Measurements from ENCODE around the gene USP10.
"Not testable (repeated sequence)": the region's sequence is repeated elsewhere in the genome, so short reads cannot be mapped to it uniquely, and the experiment has no call there.

USP10 gene

GRCh38 chr16:84673203-84673535 lies 26.6 kb upstream of the USP10 start:
- DNase-seq (ENCODE audit: low spot score) = no peak

- DNase-seq (ENCODE audit: low spot score) = peak; percentile 27
Observed at GRCh38 chr16:84673561-84673960, 26.2 kb upstream of the USP10 start.

- no peak for DNase-seq (ENCODE audit: low spot score)
Observed at GRCh38 chr16:84675423-84675822, 24.4 kb upstream of the USP10 start.

GRCh38 chr16:84675884-84676283 lies 23.9 kb upstream of the USP10 start:
- DNase-seq (ENCODE audit: low spot score) = no peak

GRCh38 chr16:84677017-84677803 lies 22.6 kb upstream of the USP10 start:
- DNase-seq (ENCODE audit: low spot score) = no peak

- no peak for DNase-seq (ENCODE audit: low spot score)
Observed at GRCh38 chr16:84677849-84678248, 22.0 kb upstream of the USP10 start.

- no peak for DNase-seq (ENCODE audit: low spot score)
Observed at GRCh38 chr16:84678541-84678940, 21.3 kb upstream of the USP10 start.

GRCh38 chr16:84680165-84680842 lies 19.5 kb upstream of the USP10 start:
- DNase-seq (ENCODE audit: low spot score) = no peak

- DNase-seq (ENCODE audit: low spot score) = no peak
Observed at GRCh38 chr16:84680843-84681629, 18.8 kb upstream of the USP10 start.

- DNase-seq (ENCODE audit: low spot score) = no peak
Observed at GRCh38 chr16:84683691-84684591, 15.9 kb upstream of the USP10 start.

GRCh38 chr16:84684592-84684965 lies 15.2 kb upstream of the USP10 start:
- no peak for DNase-seq (ENCODE audit: low spot score)

- no peak for DNase-seq (ENCODE audit: low spot score)
Observed at GRCh38 chr16:84685210-84685609, 14.6 kb upstream of the USP10 start.

- peak; percentile 43 for DNase-seq (ENCODE audit: low spot score)
Observed at GRCh38 chr16:84686707-84687298, 13.0 kb upstream of the USP10 start.

GRCh38 chr16:84687715-84688114 lies 12.1 kb upstream of the USP10 start:
- DNase-seq (ENCODE audit: low spot score) = peak; percentile 63

GRCh38 chr16:84688163-84688562 lies 11.6 kb upstream of the USP10 start:
- not testable (repeated sequence) for DNase-seq (ENCODE audit: low spot score)

- DNase-seq (ENCODE audit: low spot score) = no peak
Observed at GRCh38 chr16:84689111-84689510, 10.7 kb upstream of the USP10 start.

GRCh38 chr16:84690088-84690819 lies 9.5 kb upstream of the USP10 start:
- no peak for DNase-seq (ENCODE audit: low spot score)

- DNase-seq (ENCODE audit: low spot score) = no peak
Observed at GRCh38 chr16:84692451-84693214, 7.2 kb upstream of the USP10 start.

- not testable (repeated sequence) for DNase-seq (ENCODE audit: low spot score)
Observed at GRCh38 chr16:84693869-84694268, 5.9 kb upstream of the USP10 start.

- no peak for DNase-seq (ENCODE audit: low spot score)
Observed at GRCh38 chr16:84694980-84695379, 4.8 kb upstream of the USP10 start.

Data from NAMALWA (cell line).